ENCODE measurements around the gene NUP153. TPM values are rescaled to one million over a fixed set of nuclear protein-coding genes. Genes with fewer than 3 reads are reported as not detected.

The NUP153 gene
- total and polyA plus RNA-seq, 11 donors, result 3.7 to 31.7 (median 25.4) TPM

DNA sequence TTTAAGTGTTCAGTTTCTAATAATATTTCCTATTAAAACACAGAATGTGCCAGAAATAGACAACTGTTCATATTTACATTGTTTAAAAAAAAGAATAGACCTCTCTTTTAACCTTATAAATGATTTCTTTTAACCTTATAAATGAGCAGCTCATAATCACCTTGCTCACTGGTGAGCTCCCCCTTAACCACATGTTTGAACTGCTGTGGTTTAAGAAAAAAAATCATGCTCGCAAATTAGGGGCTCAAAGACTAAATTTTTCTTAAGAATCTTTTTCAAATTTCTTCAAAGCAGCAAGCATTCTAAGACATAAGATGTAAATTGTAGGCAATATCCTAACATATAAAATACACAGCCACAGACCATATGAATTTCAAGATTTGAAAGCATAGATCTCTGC is 73.8 kb downstream of the NUP153 start:
- Histone ChIP-seq H3K36me3 (peaks cover 0 to 85% (median 70%) of the 10 kb centered on the region in 9 donors), H3K9me3 (no peaks in the 10 kb centered on the region), H3K27me3 (no peaks in the 10 kb centered on the region), H3K27ac (peak overlapping the region in 1 of 12 donors; percentile 11), H3K4me3 (no peak overlapping the region), H3K4me1 (peaks cover 0 to 38% (median 8%) of the 10 kb centered on the region in 12 donors)
- intact Hi-C loops (cut with DNase I), result loop anchor here in 1 of 10 donors (10.0 kb wide), 1 partner anchor 62 kb away; no protein-coding TSS in a partner anchor
- WGBS, 4 donors, result 86 to 89% (median 89%) methylated on average over 1 of the region's 1 CpG
- TF ChIP-seq POLR2A (IDR thresholded peaks at IDR 0.05), result no peak
- TF ChIP-seq, protein P1, sequence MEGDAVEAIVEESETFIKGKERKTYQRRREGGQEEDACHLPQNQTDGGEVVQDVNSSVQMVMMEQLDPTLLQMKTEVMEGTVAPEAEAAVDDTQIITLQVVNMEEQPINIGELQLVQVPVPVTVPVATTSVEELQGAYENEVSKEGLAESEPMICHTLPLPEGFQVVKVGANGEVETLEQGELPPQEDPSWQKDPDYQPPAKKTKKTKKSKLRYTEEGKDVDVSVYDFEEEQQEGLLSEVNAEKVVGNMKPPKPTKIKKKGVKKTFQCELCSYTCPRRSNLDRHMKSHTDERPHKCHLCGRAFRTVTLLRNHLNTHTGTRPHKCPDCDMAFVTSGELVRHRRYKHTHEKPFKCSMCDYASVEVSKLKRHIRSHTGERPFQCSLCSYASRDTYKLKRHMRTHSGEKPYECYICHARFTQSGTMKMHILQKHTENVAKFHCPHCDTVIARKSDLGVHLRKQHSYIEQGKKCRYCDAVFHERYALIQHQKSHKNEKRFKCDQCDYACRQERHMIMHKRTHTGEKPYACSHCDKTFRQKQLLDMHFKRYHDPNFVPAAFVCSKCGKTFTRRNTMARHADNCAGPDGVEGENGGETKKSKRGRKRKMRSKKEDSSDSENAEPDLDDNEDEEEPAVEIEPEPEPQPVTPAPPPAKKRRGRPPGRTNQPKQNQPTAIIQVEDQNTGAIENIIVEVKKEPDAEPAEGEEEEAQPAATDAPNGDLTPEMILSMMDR (IDR thresholded peaks at IDR 0.05), result no peak
- DNase-seq (no peak), ATAC-seq (no peak)

DNA sequence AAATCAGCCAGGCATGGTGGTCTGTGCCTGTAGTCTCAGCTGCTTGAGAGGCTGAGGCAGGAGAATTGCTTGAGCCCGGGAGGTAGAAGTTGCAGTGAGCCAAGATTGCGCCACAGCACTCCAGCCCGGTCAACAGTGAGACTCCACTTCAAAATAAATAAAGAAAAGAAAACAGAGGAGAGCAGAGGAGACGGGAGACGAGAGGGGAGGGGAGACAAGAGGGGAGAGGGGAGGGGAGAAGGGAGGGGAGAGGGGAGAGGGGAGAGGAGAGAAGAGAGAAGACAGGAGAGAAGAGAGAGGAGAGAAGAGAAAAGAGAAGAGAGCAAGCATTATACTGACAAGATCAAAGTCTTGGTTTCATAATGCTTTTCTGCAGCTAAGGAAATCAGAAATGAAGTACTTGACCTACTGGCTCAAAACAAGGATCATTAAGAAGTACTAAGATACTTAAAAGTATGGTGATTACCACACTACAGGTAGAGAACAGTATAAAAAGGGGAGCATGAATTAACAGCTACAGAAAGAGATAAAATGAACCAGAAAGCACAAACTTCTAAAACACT is 76.1 kb downstream of the NUP153 start:
- no peak for ATAC-seq
- DNase-seq, result no peak
- Histone ChIP-seq H3K27ac (no peak overlapping the region), H3K9me3 (no peaks in the 10 kb centered on the region), H3K36me3 (peaks cover 0 to 85% (median 71%) of the 10 kb centered on the region in 9 donors), H3K27me3 (no peaks in the 10 kb centered on the region), H3K4me3 (no peak overlapping the region), H3K4me1 (peaks cover 0 to 42% (median 9%) of the 10 kb centered on the region in 12 donors)
- no peak for TF ChIP-seq POLR2A (IDR thresholded peaks at IDR 0.05)
- TF ChIP-seq, protein P1 (IDR thresholded peaks at IDR 0.05), result no peak
- intact Hi-C loops (cut with DNase I), result loop anchor here in 1 of 10 donors (10.0 kb wide), 1 partner anchor 64 kb away; no protein-coding TSS in a partner anchor
- 47 to 63% (median 54%) methylated on average over 5 of the region's 5 CpGs for WGBS, 4 donors

DNA sequence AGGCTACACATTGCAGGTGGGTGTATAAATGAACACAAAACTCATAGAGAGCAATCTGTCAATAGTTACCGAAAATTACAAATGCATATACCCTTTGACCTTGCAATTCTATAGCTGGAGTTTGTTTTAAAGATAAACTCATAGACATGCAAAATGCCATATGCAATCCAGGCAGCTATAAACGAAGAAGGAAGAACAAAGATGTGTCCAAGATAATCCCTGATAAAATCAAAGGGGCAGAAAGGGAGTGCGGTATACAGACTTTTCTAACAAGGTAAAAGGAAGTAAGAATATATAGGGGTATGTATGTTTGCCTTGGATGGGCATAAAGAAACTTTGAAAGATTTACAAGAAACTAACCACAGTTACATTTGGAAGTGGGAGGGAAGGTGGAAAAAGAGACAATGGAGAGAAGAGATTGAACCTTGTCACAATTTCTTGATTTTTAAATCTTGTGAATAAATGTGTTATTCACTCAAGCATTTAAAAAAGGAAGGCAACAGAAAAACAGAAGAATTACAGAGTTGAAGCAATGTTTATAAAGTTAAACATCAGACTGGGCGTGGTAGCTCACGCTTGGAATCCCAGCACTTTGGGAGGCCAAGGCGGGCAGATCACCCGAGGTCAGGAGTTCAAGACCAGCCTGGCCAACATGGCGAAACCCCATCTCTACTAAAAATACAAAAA is 76.8 kb downstream of the NUP153 start:
- Histone ChIP-seq H3K36me3 (peaks cover 0 to 87% (median 73%) of the 10 kb centered on the region in 9 donors), H3K4me3 (no peak overlapping the region), H3K27ac (no peak overlapping the region), H3K27me3 (no peaks in the 10 kb centered on the region), H3K9me3 (no peaks in the 10 kb centered on the region), H3K4me1 (peaks cover 0 to 46% (median 9%) of the 10 kb centered on the region in 12 donors)
- intact Hi-C loops (cut with DNase I), result loop anchor here in 1 of 10 donors (10.0 kb wide), 1 partner anchor 65 kb away; no protein-coding TSS in a partner anchor
- DNase-seq (no peak), ATAC-seq (no peak)
- 79 to 89% (median 82%) methylated on average over 8 of the region's 8 CpGs for WGBS, 4 donors
- no peak for TF ChIP-seq POLR2A (IDR thresholded peaks at IDR 0.05)
- TF ChIP-seq, protein P1 (IDR thresholded peaks at IDR 0.05), result no peak

DNA sequence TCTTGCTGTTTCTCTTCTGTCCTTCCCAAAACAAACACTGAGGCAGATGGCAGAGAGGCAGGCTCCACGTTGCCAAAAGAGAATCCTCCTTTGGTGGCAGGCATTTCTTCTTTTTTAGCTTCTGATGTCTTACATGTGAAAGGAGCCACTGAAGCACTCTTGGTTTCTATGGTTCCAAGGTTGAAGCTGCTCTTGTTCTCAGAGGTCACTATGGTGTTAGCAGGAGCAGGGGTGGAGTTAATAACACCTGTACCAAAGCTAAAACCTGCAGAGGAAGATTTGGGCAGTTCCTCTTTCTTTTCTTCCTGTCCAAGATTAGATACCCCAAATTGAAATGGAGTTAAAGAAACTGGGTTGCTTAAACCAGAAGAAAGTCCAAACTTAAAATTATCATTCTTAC is 77.9 kb downstream of the NUP153 start:
- 67 to 70% (median 68%) methylated on average over 1 of the region's 1 CpG for WGBS, 4 donors
- TF ChIP-seq, protein P1 (IDR thresholded peaks at IDR 0.05), result no peak
- TF ChIP-seq POLR2A (IDR thresholded peaks at IDR 0.05), result no peak
- ATAC-seq, result no peak
- Histone ChIP-seq H3K27ac (no peak overlapping the region), H3K9me3 (no peaks in the 10 kb centered on the region), H3K27me3 (no peaks in the 10 kb centered on the region), H3K4me1 (peaks cover 0 to 57% (median 14%) of the 10 kb centered on the region in 12 donors), H3K36me3 (peaks cover 0 to 92% (median 83%) of the 10 kb centered on the region in 9 donors), H3K4me3 (no peak overlapping the region)
- DNase-seq, result no peak
- intact Hi-C loops (cut with DNase I), result no loop called here
